K562 (cell line): ENCODE results near the gene MATK. TPM values are rescaled to one million over a fixed set of nuclear protein-coding genes. Genes with fewer than 3 reads are reported as not detected.

Source experiments
- ADNP ChIP-seq: fragments of 200-800 bp; sonication (Bioruptor generic); IDR thresholded peaks from 2 replicates; pipeline ENCODE4 v1.6.1; 2016; ENCODE audit warnings: missing genetic modification characterization, missing compliant biosample characterization
- ATF3 ChIP-seq, 2 experiments: fragments of 450-650 bp in 1 of 2; sonication (generic) in 1 of 2; formaldehyde crosslinking in 1 of 2; IDR thresholded peaks in 1 of 2; conservative IDR thresholded peaks in 1 of 2; 2 replicates each; pipeline versions ENCODE4 v1.6.1 to v1.8.1; 2016 to 2023; ENCODE audit warnings: mild to moderate bottlenecking in 2 of 2, moderate library complexity in 2 of 2, inconsistent platforms in 1 of 2, missing genetic modification reagents in 1 of 2
- BCOR ChIP-seq: fragments of 450-650 bp; IDR thresholded peaks from 2 replicates; pipeline ENCODE4 v1.6.1; 2016
- ETV1 ChIP-seq: fragments of 450-650 bp; conservative IDR thresholded peaks from 2 replicates; pipeline ENCODE4 v1.6.1; 2016; ENCODE audit warnings: missing genetic modification characterization, control low read depth, low read depth, missing compliant biosample characterization
- GABPB1 ChIP-seq: sonication (generic); formaldehyde crosslinking; IDR thresholded peaks from 2 replicates; pipeline ENCODE4 v1.8.0; 2022; ENCODE audit warnings: mild to moderate bottlenecking, missing genetic modification reagents
- HDAC2 ChIP-seq: fragments of 450-650 bp; IDR thresholded peaks from 2 replicates; pipeline ENCODE4 v1.6.1; 2016; ENCODE audit warnings: mild to moderate bottlenecking
- KDM1A ChIP-seq, 2 experiments: fragments of 450-650 bp; IDR thresholded peaks; 2 replicates each; pipeline ENCODE4 v1.6.1; 2016; ENCODE audit warnings: mild to moderate bottlenecking in 2 of 2
- LEF1 ChIP-seq: fragments of 450-650 bp; IDR thresholded peaks from 2 replicates; pipeline ENCODE4 v1.6.1; 2016; ENCODE audit warnings: mild to moderate bottlenecking
- SIX5 ChIP-seq, 2 experiments: IDR thresholded peaks; 2 replicates each; pipeline ENCODE4 v1.6.1; 2011; ENCODE audit warnings: low read length in 2 of 2, borderline replicate concordance in 1 of 2, low read depth in 1 of 2, mild to moderate bottlenecking in 1 of 2, moderate library complexity in 1 of 2; ENCODE audit not compliant: insufficient read depth in 1 of 2
- SMC3 ChIP-seq: conservative IDR thresholded peaks from 2 replicates; pipeline ENCODE4 v1.6.1; 2011; ENCODE audit warnings: low read depth, low read length, improper control_type of control experiment; ENCODE audit not compliant: insufficient read depth
- SRSF7 ChIP-seq: fragments of 200-400 bp; formaldehyde crosslinking; optimal IDR thresholded peaks from 2 replicates; pipeline ENCODE3; 2017; ENCODE audit warnings: mild to moderate bottlenecking, low read depth, low read length
- TAF1 ChIP-seq: IDR thresholded peaks from 2 replicates; pipeline ENCODE4 v1.6.1; 2011; ENCODE audit warnings: mild to moderate bottlenecking, low read length, moderate library complexity; ENCODE audit not compliant: insufficient read depth, control insufficient read depth, severe bottlenecking; ENCODE audit errors: extremely low read depth
- TEAD1 ChIP-seq, 2 experiments: fragments of 450-650 bp in 1 of 2; sonication (generic) in 1 of 2; formaldehyde crosslinking; IDR thresholded peaks; 2 replicates each; pipeline versions ENCODE4 v1.4.0 to v1.8.0; 2020 to 2022; ENCODE audit warnings: mild to moderate bottlenecking in 2 of 2, missing genetic modification reagents in 1 of 2
- TFE3 ChIP-seq: fragments of 450-650 bp; formaldehyde crosslinking; IDR thresholded peaks from 2 replicates; pipeline ENCODE4 v1.4.0; 2020; ENCODE audit warnings: mild to moderate bottlenecking, mixed read lengths
- THRA ChIP-seq: fragments of 450-650 bp; IDR thresholded peaks from 2 replicates; pipeline ENCODE4 v1.6.1; 2017; ENCODE audit warnings: mild to moderate bottlenecking, moderate library complexity
- ZBTB2 ChIP-seq: fragments of 450-650 bp; IDR thresholded peaks from 2 replicates; pipeline ENCODE4 v1.6.1; 2016; ENCODE audit warnings: antibody characterized with exemption
- ZNF431 ChIP-seq: sonication (generic); formaldehyde crosslinking; IDR thresholded peaks from 2 replicates; pipeline ENCODE4 v1.8.0; 2022; ENCODE audit warnings: mild to moderate bottlenecking, missing genetic modification reagents
- polyA plus RNA-seq, 8 experiments: library from polyadenylated mRNA; depleted of rRNA in 4 of 8; stranded (reverse) in 5 of 8; unstranded in 3 of 8; fragments of >200 nt; fragmentation: Nextera tagmentation in 2 of 8; fragmentation: Illumina TruSeq in 1 of 8; extraction: Ambion mirVana in 2 of 8; extraction: Trizol in 1 of 8; gene quantifications; 2 replicates each; pipeline versions ENCODE4 v1.2.1 to v1.2.3, GENCODE V29; 2011 to 2014; ENCODE audit warnings: inconsistent platforms in 1 of 8, missing spikeins in 1 of 8
- total RNA-seq, 7 experiments: library from RNA; depleted of rRNA in 6 of 7; stranded (reverse); fragments of >200 nt in 6 of 7; fragmentation: Illumina TruSeq in 2 of 7; extraction: Trizol in 2 of 7; gene quantifications; 2 replicates each; pipeline versions ENCODE4 v1.2.1 to v1.2.3, GENCODE V29; 2011 to 2021; ENCODE audit warnings: low replicate concordance in 1 of 7

MATK gene
- total and polyA plus RNA-seq, 9 of the 15 experiments (the other 6 are each of a cell fraction or from before 2014, with no cell fraction given) = 0.08 to 41.5 (median 21.4) TPM

- TF ChIP-seq ATF3 (IDR thresholded peaks at IDR 0.05) = no peak
- TF ChIP-seq ATF3 (CRISPR knock-in tag; conservative IDR thresholded peaks at IDR 0.05) = no peak
- TF ChIP-seq KDM1A (IDR thresholded peaks at IDR 0.05) = peak in 1 of 2 experiments; percentile 53; a peak in 1 of 4 replicates
- peak; percentile 89 for TF ChIP-seq ZBTB2
- peak; percentile 89 for TF ChIP-seq GABPB1 (CRISPR knock-in tag)
- no peak for TF ChIP-seq ZNF431 (CRISPR knock-in tag)
- TF ChIP-seq BCOR = peak; percentile 81
- TF ChIP-seq THRA = no peak
- peak; percentile 88 to 92 for TF ChIP-seq SIX5 (IDR thresholded peaks at IDR 0.05; ENCODE audit: borderline replicate concordance in 1 of 2, insufficient read depth in 1 of 2, low read depth in 1 of 2, low read length in 2 of 2)
- TF ChIP-seq ADNP = peak; percentile 99
- no peak for TF ChIP-seq SRSF7
- TF ChIP-seq TEAD1 (CRISPR knock-in tag; IDR thresholded peaks at IDR 0.05) = peak; percentile 34 to 52; a peak in 1 of 4 replicates
- no peak for TF ChIP-seq LEF1
- TF ChIP-seq TFE3 (CRISPR knock-in tag) = no peak
- TF ChIP-seq ETV1 (tag) = peak; percentile 84
- no peak for TF ChIP-seq TAF1
- TF ChIP-seq HDAC2 = peak; percentile 86
- no peak for TF ChIP-seq SMC3
Measured at GRCh38 chr19:3761382-3762129, 24.6 kb downstream of the MATK start, which contains the start of gene APBA3 (continued).
